Endothelial cell of umbilical vein (primary cell): ENCODE results near the gene LEMD1. TPM values are rescaled to one million over a fixed set of nuclear protein-coding genes. Genes with fewer than 3 reads are reported as not detected.

Source experiments
- BruUV-seq: library from RNA; stranded (reverse); fragments of 400-500 nt; replicated peaks from 2 replicates; lab custom pipeline; 2021; lab: Mats Ljungman, UMichigan
- CTCF ChIA-PET: fragments of 300-600, 350-600 bp; sonication (Branson Sonifier 250); formaldehyde crosslinking; loops from one replicate; lab custom pipeline; 2021; ENCODE audit warnings: antibody characterized with exemption, inconsistent platforms; lab: Charles Lee
- POLR2A ChIA-PET: fragments of 300-600, 350-600 bp; sonication (Branson Sonifier 250); formaldehyde crosslinking; loops from one replicate; lab custom pipeline; 2021; ENCODE audit warnings: antibody characterized with exemption, inconsistent platforms; lab: Charles Lee
- DNase-seq: peaks from one replicate; pipeline ENCODE4 v3.0.0-alpha.2; 2011; ENCODE audit warnings: low read depth, low spot score
- FAIRE-seq: peaks from 2 replicates; lab custom pipeline; 2011; peaks lifted over from hg19 to GRCh38; lab: Jason Lieb, UNC
- H2AFZ ChIP-seq: 2 replicates; pipeline ENCODE4 v1.6.0; 2012; ENCODE audit warnings: low read depth, low read length, control low read depth, inconsistent platforms
- H3K27ac ChIP-seq: 2 replicates; pipeline ENCODE4 v1.5.1; 2011; ENCODE audit warnings: low read depth, mild to moderate bottlenecking, control low read depth, low read length, moderate library complexity; ENCODE audit not compliant: insufficient read depth
- H3K27me3 ChIP-seq, 2 experiments: 2 replicates each; pipeline versions ENCODE4 v1.6.0 to v1.6.1; 2011; ENCODE audit warnings: low read length in 2 of 2, mixed read lengths in 1 of 2; ENCODE audit not compliant: control insufficient read depth in 2 of 2, insufficient read depth in 2 of 2
- H3K36me3 ChIP-seq, 2 experiments: 2 replicates in 1 of 2; 3 replicates in 1 of 2; pipeline ENCODE4 v1.5.1; 2011; ENCODE audit warnings: low read length in 2 of 2, mild to moderate bottlenecking in 1 of 2, moderate library complexity in 1 of 2; ENCODE audit not compliant: control insufficient read depth in 2 of 2, insufficient read depth in 2 of 2; ENCODE audit errors: extremely low read depth in 1 of 2
- H3K4me1 ChIP-seq: 3 replicates; pipeline ENCODE4 v1.5.1; 2011; ENCODE audit warnings: mild to moderate bottlenecking, low read length; ENCODE audit not compliant: control insufficient read depth, insufficient read depth; ENCODE audit errors: extremely low read depth
- H3K4me2 ChIP-seq: 2 replicates; pipeline ENCODE4 v1.6.1; 2011; ENCODE audit warnings: low read length, control low read depth, mixed read lengths; ENCODE audit not compliant: insufficient read depth
- H3K4me3 ChIP-seq, 3 experiments: fragments of 200-600 bp in 1 of 3; sonication (generic), shearing (Covaris generic) in 1 of 3; replicated peaks in 1 of 3; 2 replicates each; pipeline ENCODE4 v1.5.1; 2011 to 2016; ENCODE audit warnings: control low read depth in 3 of 3, low read length in 3 of 3, mild to moderate bottlenecking in 2 of 3, inconsistent platforms in 1 of 3, low read depth in 1 of 3, moderate library complexity in 1 of 3; ENCODE audit not compliant: insufficient read depth in 1 of 3
- H3K79me2 ChIP-seq: 2 replicates; pipeline ENCODE4 v1.6.0; 2012; ENCODE audit warnings: low read length, inconsistent platforms; ENCODE audit not compliant: control insufficient read depth, insufficient read depth
- H3K9ac ChIP-seq: replicated peaks from 2 replicates; pipeline ENCODE3; 2011; ENCODE audit warnings: low read length, control low read depth; ENCODE audit not compliant: insufficient read depth; ENCODE audit errors: extremely low read depth
- H3K9me1 ChIP-seq: replicated peaks from 3 replicates; pipeline ENCODE4 v1.6.0; 2011; ENCODE audit warnings: mild to moderate bottlenecking, low read length; ENCODE audit not compliant: control insufficient read depth, insufficient read depth; ENCODE audit errors: extremely low read depth
- H3K9me3 ChIP-seq: replicated peaks from 2 replicates; pipeline ENCODE4 v1.5.1; 2012; ENCODE audit warnings: low read length, inconsistent platforms; ENCODE audit not compliant: control insufficient read depth, insufficient read depth
- H4K20me1 ChIP-seq: replicated peaks from 2 replicates; pipeline ENCODE3; 2011; ENCODE audit warnings: mild to moderate bottlenecking, low read length; ENCODE audit not compliant: control insufficient read depth, insufficient read depth; ENCODE audit errors: extremely low read depth
- EZH2 ChIP-seq: IDR thresholded peaks from 2 replicates; pipeline ENCODE4 v1.6.1; 2012; ENCODE audit warnings: borderline replicate concordance, low read depth, mild to moderate bottlenecking, moderate library complexity, low read length, inconsistent platforms; ENCODE audit not compliant: severe bottlenecking
- FOS ChIP-seq: IDR thresholded peaks from 2 replicates; pipeline ENCODE4 v1.6.1; 2011; ENCODE audit warnings: mild to moderate bottlenecking, low read length, moderate library complexity, borderline replicate concordance; ENCODE audit not compliant: insufficient read depth
- GATA2 ChIP-seq: IDR thresholded peaks from 2 replicates; pipeline ENCODE4 v1.7.0; 2011; ENCODE audit warnings: low read depth, mild to moderate bottlenecking, moderate library complexity, mixed read lengths, low read length; ENCODE audit not compliant: insufficient read length, insufficient read depth
- JUN ChIP-seq: IDR thresholded peaks from 2 replicates; pipeline ENCODE4 v1.6.1; 2011; ENCODE audit warnings: borderline replicate concordance, low read depth; ENCODE audit not compliant: insufficient read length, insufficient read depth
- MYC ChIP-seq: IDR thresholded peaks from one replicate; pipeline ENCODE4 v1.6.1; 2011; ENCODE audit warnings: mild to moderate bottlenecking, low read depth, low read length
- POLR2A ChIP-seq: IDR thresholded peaks from 2 replicates; pipeline ENCODE4 v1.6.1; 2012; ENCODE audit warnings: low read depth, mild to moderate bottlenecking, control low read depth, low read length
- POLR2AphosphoS5 ChIP-seq: IDR thresholded peaks from 2 replicates; pipeline ENCODE4 v1.6.1; 2012; ENCODE audit warnings: low read depth, mild to moderate bottlenecking, control low read depth, low read length, moderate library complexity; ENCODE audit not compliant: insufficient read depth
- dilution Hi-C: fragments of 300-500 bp; cut with MboI; formaldehyde crosslinking; loops from one replicate; pipeline ENCODE4 v1.15.0; 2019; ENCODE audit warnings: low sequenced_read_pairs; ENCODE audit not compliant: extremely low pct_ligation_motif_present
- intact Hi-C: fragments of 100-400 bp; cut with micrococcal nuclease; formaldehyde crosslinking; loops from one replicate; pipeline ENCODE4 v1.10.0; 2022
- polyA plus RNA-seq, 4 experiments: library from polyadenylated mRNA; depleted of rRNA in 3 of 4; stranded (reverse) in 3 of 4; unstranded in 1 of 4; fragments of >200 nt; gene quantifications; 2 replicates each; pipeline versions ENCODE4 v1.2.1 to v1.2.3, GENCODE V29; 2011 to 2012; ENCODE audit warnings: missing spikeins in 1 of 4
- total RNA-seq: library from RNA; stranded (reverse); gene quantifications from 2 replicates; pipeline ENCODE4 v1.2.3, GENCODE V29; 2021
- TF ChIP-seq, protein P1 (sequence below), 2 donors: IDR thresholded peaks; 1 replicate in 1 of 2; 2 replicates in 1 of 2; pipeline ENCODE4 v1.5.1; 2011; ENCODE audit warnings: low read length in 2 of 2, mild to moderate bottlenecking in 2 of 2, moderate library complexity in 2 of 2, control low read depth in 1 of 2, inconsistent platforms in 1 of 2, low read depth in 1 of 2; ENCODE audit not compliant: insufficient read depth in 1 of 2; ENCODE audit errors: extremely low read depth in 1 of 2
- TF ChIP-seq, protein P2 (sequence below): IDR thresholded peaks from 2 replicates; pipeline ENCODE4 v1.6.1; 2011; ENCODE audit not compliant: insufficient read depth, insufficient read length

Gene LEMD1
- total and polyA plus RNA-seq, 2 donors (not counting 3 experiments of a cell fraction or from before 2014, with no cell fraction given), result not detected

GRCh38 chr1:205442051-205442725 lies 20.3 kb upstream of the LEMD1 start:
- Histone ChIP-seq H3K9ac (no peak overlapping the region), H2AFZ (no peak overlapping the region), H3K4me2 (no peak overlapping the region), H3K9me3 (no peaks in the 10 kb centered on the region), H3K79me2 (no peaks in the 10 kb centered on the region), H3K9me1 (no peaks in the 10 kb centered on the region), H3K4me3 (no peak overlapping the region), H3K36me3 (no peaks in the 10 kb centered on the region), H3K27ac (no peak overlapping the region), H3K27me3 (peaks cover 21 to 22% of the 10 kb centered on the region in 2 experiments), H4K20me1 (no peaks in the 10 kb centered on the region), H3K4me1 (no peaks in the 10 kb centered on the region)
- no TSS peak for BruUV-seq
- dilution Hi-C loops, result no loop called here
- ChIA-PET POLR2A (no interaction called here), CTCF (interaction anchor here (0.9 to 2.5 kb wide), 6 partner anchors 11 to 88 kb away, joined by 3 to 12 read pairs (median 4); no protein-coding TSS in a partner anchor)
- TF ChIP-seq MYC, result no peak
- intact Hi-C loops, result no loop called here
- DNase-seq (no peak), FAIRE-seq (no peak)

- H4K20me1 ChIP-seq, result no peaks in the 10 kb centered on the region
- no peaks in the 10 kb centered on the region for H3K36me3 ChIP-seq
- TF ChIP-seq, protein P1, sequence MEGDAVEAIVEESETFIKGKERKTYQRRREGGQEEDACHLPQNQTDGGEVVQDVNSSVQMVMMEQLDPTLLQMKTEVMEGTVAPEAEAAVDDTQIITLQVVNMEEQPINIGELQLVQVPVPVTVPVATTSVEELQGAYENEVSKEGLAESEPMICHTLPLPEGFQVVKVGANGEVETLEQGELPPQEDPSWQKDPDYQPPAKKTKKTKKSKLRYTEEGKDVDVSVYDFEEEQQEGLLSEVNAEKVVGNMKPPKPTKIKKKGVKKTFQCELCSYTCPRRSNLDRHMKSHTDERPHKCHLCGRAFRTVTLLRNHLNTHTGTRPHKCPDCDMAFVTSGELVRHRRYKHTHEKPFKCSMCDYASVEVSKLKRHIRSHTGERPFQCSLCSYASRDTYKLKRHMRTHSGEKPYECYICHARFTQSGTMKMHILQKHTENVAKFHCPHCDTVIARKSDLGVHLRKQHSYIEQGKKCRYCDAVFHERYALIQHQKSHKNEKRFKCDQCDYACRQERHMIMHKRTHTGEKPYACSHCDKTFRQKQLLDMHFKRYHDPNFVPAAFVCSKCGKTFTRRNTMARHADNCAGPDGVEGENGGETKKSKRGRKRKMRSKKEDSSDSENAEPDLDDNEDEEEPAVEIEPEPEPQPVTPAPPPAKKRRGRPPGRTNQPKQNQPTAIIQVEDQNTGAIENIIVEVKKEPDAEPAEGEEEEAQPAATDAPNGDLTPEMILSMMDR (IDR thresholded peaks at IDR 0.05; ENCODE audit: extremely low read depth in 1 of 2, insufficient read depth in 1 of 2, low read depth in 1 of 2, low read length in 2 of 2), result no peak
- TF ChIP-seq, protein P2, sequence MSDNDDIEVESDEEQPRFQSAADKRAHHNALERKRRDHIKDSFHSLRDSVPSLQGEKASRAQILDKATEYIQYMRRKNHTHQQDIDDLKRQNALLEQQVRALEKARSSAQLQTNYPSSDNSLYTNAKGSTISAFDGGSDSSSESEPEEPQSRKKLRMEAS, result no peak
- no peak for TF ChIP-seq JUN
- TF ChIP-seq POLR2AphosphoS5, result no peak
- TF ChIP-seq GATA2, result no peak
- no peak for TF ChIP-seq FOS
- TF ChIP-seq MYC, result no peak
- TF ChIP-seq EZH2, result no peak
- no peak for TF ChIP-seq POLR2A
- no peaks in the 10 kb centered on the region for H3K79me2 ChIP-seq
- POLR2A ChIA-PET, result no interaction called here
- DNase-seq (no peak), FAIRE-seq (no peak)
- H3K9ac ChIP-seq, result no peak overlapping the region
- H3K4me3 ChIP-seq, result no peak overlapping the region
- no peak overlapping the region for H2AFZ ChIP-seq
- no peak overlapping the region for H3K27ac ChIP-seq
- H3K9me3 ChIP-seq, result no peaks in the 10 kb centered on the region
- intact Hi-C loops, result no loop called here
- H3K9me1 ChIP-seq, result no peaks in the 10 kb centered on the region
- dilution Hi-C loops, result no loop called here
- H3K4me2 ChIP-seq, result no peak overlapping the region
- CTCF ChIA-PET, result interaction anchor here (0.9 to 2.5 kb wide), 6 partner anchors 11 to 88 kb away, joined by 3 to 12 read pairs (median 4); no protein-coding TSS in a partner anchor
- H3K4me1 ChIP-seq, result peaks cover 2% of the 10 kb centered on the region
- peaks cover 17 to 19% of the 10 kb centered on the region in 2 experiments for H3K27me3 ChIP-seq
- BruUV-seq, result no TSS peak
Measured at GRCh38 chr1:205441716-205442050, 19.8 kb upstream of the LEMD1 start.
